ENCODE results near the gene MACROD2.
A peak's percentile ranks its signal among the peaks of the same experiment; 100 is the strongest.

DNA sequence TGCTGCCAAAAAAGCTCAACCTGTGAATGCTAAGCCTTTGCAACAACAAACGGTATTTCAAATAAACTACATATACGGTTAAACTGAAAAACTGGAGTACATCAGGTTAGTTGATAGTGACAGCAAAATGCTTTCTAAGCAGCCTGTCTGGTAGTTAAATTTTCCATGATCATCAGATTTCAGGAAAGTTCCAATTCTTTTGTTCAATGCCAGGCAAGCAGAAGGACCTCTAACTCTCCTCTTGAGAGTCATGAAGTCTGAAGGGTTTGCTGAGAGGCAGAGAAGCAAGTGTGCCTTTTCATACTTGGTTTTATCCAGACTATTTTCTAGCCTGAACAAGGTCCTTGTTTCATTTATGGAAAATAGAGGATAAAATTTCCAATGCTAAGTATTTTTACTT is 337.6 kb downstream of the MACROD2 start:
- TF ChIP-seq ZC3H10 (CRISPR knock-in tag; IDR thresholded peaks at IDR 0.05) (peak; percentile 18; the same call in 1 of the 2 replicates), RARB (CRISPR knock-in tag; IDR thresholded peaks at IDR 0.05) (no peak), TCF4 (CRISPR knock-in tag; IDR thresholded peaks at IDR 0.05; ENCODE audit: borderline replicate concordance) (no peak), OSR1 (CRISPR knock-in tag; IDR thresholded peaks at IDR 0.05) (no peak), ZFP3 (CRISPR knock-in tag; IDR thresholded peaks at IDR 0.05) (no peak), CSDC2 (CRISPR knock-in tag; IDR thresholded peaks at IDR 0.05) (no peak), ZNF565 (CRISPR knock-in tag; conservative IDR thresholded peaks at IDR 0.05; ENCODE audit: low read depth) (no peak)
- TF ChIP-seq, protein P1, sequence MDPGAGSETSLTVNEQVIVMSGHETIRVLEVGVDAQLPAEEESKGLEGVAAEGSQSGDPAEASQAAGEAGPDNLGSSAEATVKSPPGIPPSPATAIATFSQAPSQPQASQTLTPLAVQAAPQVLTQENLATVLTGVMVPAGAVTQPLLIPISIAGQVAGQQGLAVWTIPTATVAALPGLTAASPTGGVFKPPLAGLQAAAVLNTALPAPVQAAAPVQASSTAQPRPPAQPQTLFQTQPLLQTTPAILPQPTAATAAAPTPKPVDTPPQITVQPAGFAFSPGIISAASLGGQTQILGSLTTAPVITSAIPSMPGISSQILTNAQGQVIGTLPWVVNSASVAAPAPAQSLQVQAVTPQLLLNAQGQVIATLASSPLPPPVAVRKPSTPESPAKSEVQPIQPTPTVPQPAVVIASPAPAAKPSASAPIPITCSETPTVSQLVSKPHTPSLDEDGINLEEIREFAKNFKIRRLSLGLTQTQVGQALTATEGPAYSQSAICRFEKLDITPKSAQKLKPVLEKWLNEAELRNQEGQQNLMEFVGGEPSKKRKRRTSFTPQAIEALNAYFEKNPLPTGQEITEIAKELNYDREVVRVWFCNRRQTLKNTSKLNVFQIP (CRISPR knock-in tag; IDR thresholded peaks at IDR 0.05; ENCODE audit: borderline replicate concordance, low read depth): no peak
- TF ChIP-seq, protein P2, sequence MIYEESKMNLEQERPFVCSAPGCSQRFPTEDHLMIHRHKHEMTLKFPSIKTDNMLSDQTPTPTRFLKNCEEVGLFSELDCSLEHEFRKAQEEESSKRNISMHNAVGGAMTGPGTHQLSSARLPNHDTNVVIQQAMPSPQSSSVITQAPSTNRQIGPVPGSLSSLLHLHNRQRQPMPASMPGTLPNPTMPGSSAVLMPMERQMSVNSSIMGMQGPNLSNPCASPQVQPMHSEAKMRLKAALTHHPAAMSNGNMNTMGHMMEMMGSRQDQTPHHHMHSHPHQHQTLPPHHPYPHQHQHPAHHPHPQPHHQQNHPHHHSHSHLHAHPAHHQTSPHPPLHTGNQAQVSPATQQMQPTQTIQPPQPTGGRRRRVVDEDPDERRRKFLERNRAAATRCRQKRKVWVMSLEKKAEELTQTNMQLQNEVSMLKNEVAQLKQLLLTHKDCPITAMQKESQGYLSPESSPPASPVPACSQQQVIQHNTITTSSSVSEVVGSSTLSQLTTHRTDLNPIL (CRISPR knock-in tag; IDR thresholded peaks at IDR 0.05; ENCODE audit: low read depth): no peak
- TF ChIP-seq, protein P3, sequence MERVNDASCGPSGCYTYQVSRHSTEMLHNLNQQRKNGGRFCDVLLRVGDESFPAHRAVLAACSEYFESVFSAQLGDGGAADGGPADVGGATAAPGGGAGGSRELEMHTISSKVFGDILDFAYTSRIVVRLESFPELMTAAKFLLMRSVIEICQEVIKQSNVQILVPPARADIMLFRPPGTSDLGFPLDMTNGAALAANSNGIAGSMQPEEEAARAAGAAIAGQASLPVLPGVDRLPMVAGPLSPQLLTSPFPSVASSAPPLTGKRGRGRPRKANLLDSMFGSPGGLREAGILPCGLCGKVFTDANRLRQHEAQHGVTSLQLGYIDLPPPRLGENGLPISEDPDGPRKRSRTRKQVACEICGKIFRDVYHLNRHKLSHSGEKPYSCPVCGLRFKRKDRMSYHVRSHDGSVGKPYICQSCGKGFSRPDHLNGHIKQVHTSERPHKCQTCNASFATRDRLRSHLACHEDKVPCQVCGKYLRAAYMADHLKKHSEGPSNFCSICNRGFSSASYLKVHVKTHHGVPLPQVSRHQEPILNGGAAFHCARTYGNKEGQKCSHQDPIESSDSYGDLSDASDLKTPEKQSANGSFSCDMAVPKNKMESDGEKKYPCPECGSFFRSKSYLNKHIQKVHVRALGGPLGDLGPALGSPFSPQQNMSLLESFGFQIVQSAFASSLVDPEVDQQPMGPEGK (CRISPR knock-in tag; IDR thresholded peaks at IDR 0.05; ENCODE audit: borderline replicate concordance): no peak
